Body of pancreas (tissue), 4 donors: ENCODE results near the gene SEMA4C.

Source experiments
- CTCF ChIP-seq, 7 experiments: fragments of 450-650 bp in 4 of 7; fragments of 200-600 bp in 3 of 7; sonication (generic) in 3 of 7; IDR thresholded peaks; one replicate each; pipeline ENCODE4 v1.5.1; 2016 to 2019; ENCODE audit warnings: antibody characterized with exemption in 7 of 7
- POLR2A ChIP-seq, 3 donors: fragments of 450-650 bp; IDR thresholded peaks; one replicate each; pipeline ENCODE4 v1.6.1; 2016; ENCODE audit warnings: antibody characterized with exemption in 3 of 3, mild to moderate bottlenecking in 2 of 3

DNA sequence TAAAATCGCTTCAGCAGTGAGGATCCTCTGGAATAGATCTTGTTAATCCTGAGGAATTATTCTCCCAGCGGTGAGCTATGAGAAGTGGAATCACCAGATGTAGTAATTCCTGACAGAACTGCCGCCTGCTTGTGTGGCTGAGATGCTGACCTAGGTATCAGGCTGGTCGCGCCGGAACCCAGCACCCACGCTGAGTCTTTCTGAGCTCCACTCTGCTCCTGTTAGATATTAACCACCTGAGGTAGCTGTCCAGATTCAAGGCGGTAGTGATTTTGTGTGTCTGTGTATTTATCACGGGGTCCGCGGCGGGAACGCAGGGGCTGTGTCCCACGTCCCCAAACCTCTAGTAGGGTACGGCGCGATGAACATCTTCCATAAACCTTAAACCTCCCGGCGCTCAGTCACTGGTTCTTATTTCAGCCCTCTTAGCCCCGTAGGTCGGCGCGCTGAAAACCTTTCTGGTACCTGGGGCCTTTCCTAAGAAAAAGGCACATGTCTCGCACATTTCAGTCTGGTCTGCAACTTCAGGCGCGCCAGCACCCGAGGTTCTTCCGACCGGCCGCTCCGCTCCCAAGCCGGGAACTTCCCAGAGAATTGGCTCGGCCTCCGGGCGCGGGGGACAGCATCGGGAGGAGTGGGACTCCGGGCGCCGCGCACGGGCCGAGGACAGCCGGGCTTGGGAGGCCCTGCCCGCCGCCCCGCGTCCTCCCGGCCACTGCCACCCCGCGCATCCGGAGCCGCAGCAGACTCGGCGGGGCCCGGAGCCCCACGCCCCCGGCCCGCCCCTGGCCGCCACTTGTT, 54.4 kb downstream of the SEMA4C start:
- TF ChIP-seq CTCF (IDR thresholded peaks at IDR 0.05) (peak in 1 of 7 experiments; percentile 5), POLR2A (IDR thresholded peaks at IDR 0.05) (no peak)
